Measurements from ENCODE around the gene SKI.

SKI gene

GRCh38 chr1:2194319-2194897, 33.7 kb upstream of the SKI start, which contains the start of gene FAAP20:
TSS of gene FAAP20 (minus strand) at chr1:2194772. CDS start at chr1:2194749, 23 bp downstream.
- DNase-seq (ENCODE audit: low read depth in 2 of 2) = peak in 1 of 2 experiments; percentile 55

- peak; percentile 77 to 83 for DNase-seq (ENCODE audit: low read depth in 2 of 2)
These were observed 33.0 kb upstream of the SKI start for GRCh38 chr1:2194898-2195673.

- DNase-seq (ENCODE audit: low read depth in 2 of 2) = no peak
These were observed 32.3 kb upstream of the SKI start for GRCh38 chr1:2195785-2196184.

- DNase-seq (ENCODE audit: low read depth in 2 of 2) = no peak
These were observed 31.0 kb upstream of the SKI start for GRCh38 chr1:2196901-2197638.

GRCh38 chr1:2197707-2198165, 30.4 kb upstream of the SKI start:
- DNase-seq (ENCODE audit: low read depth in 2 of 2) = no peak

GRCh38 chr1:2198571-2198970, 29.5 kb upstream of the SKI start:
- DNase-seq (ENCODE audit: low read depth in 2 of 2) = no peak

- peak; percentile 73 to 85 for DNase-seq (ENCODE audit: low read depth in 2 of 2)
These were observed 28.9 kb upstream of the SKI start for GRCh38 chr1:2199042-2199810.

- DNase-seq (ENCODE audit: low read depth in 2 of 2) = no peak
These were observed 27.7 kb upstream of the SKI start for GRCh38 chr1:2200308-2200943.

- no peak for DNase-seq (ENCODE audit: low read depth in 2 of 2)
These were observed 27.1 kb upstream of the SKI start for GRCh38 chr1:2201062-2201461.

- no peak for DNase-seq (ENCODE audit: low read depth in 2 of 2)
These were observed 26.0 kb upstream of the SKI start for GRCh38 chr1:2202008-2202575.

GRCh38 chr1:2202843-2203601, 25.1 kb upstream of the SKI start:
- DNase-seq (ENCODE audit: low read depth in 2 of 2) = no peak

- DNase-seq (ENCODE audit: low read depth in 2 of 2) = no peak
These were observed 24.3 kb upstream of the SKI start for GRCh38 chr1:2203671-2204414.

- DNase-seq (ENCODE audit: low read depth in 2 of 2) = peak in 1 of 2 experiments; percentile 51
These were observed 23.5 kb upstream of the SKI start for GRCh38 chr1:2204415-2205190.

- peak; percentile 83 to 89 for DNase-seq (ENCODE audit: low read depth in 2 of 2)
These were observed 22.7 kb upstream of the SKI start for GRCh38 chr1:2205191-2205952.

GRCh38 chr1:2206813-2207487, 21.2 kb upstream of the SKI start:
- DNase-seq (ENCODE audit: low read depth in 2 of 2) = no peak

- DNase-seq (ENCODE audit: low read depth in 2 of 2) = no peak
These were observed 19.5 kb upstream of the SKI start for GRCh38 chr1:2208309-2209239.

All from stimulated activated CD4-positive, alpha-beta T cell treated with anti-CD3 and anti-CD28 coated beads, Interleukin-12 subunit alpha, Interleukin-12 subunit beta, amount 100 ng/mL, for 24 hours (primary cell).